Endodermal cell (in vitro differentiated cells): Measurements from ENCODE around the gene MYO16. TPM values are rescaled to one million over a fixed set of nuclear protein-coding genes. Genes with fewer than 3 reads are reported as not detected.

Experiments used
- DNase-seq: peaks from one replicate; pipeline ENCODE4 v3.0.0-alpha.2; 2017
- H3K27ac ChIP-seq: 2 replicates; pipeline ENCODE4 v1.5.1; 2013; ENCODE audit warnings: mild to moderate bottlenecking, low read depth, low read length, moderate library complexity
- H3K27me3 ChIP-seq: 2 replicates; pipeline ENCODE4 v1.6.1; 2013; ENCODE audit warnings: mild to moderate bottlenecking, low read length, moderate library complexity; ENCODE audit not compliant: insufficient read depth, control insufficient read depth, poor library complexity, severe bottlenecking
- H3K36me3 ChIP-seq: 2 replicates; pipeline ENCODE4 v1.7.0; 2013; ENCODE audit warnings: mild to moderate bottlenecking, low read length, moderate library complexity; ENCODE audit not compliant: control insufficient read depth, insufficient read depth
- H3K4me1 ChIP-seq: one replicate; pipeline ENCODE4 v1.7.0; 2013; ENCODE audit warnings: low read length; ENCODE audit not compliant: control insufficient read depth, insufficient read depth
- H3K4me3 ChIP-seq: 2 replicates; pipeline ENCODE4 v1.5.1; 2013; ENCODE audit warnings: mild to moderate bottlenecking, low read length, moderate library complexity
- H3K9ac ChIP-seq: 2 replicates; pipeline ENCODE4 v1.6.1; 2013; ENCODE audit warnings: mild to moderate bottlenecking, low read length, moderate library complexity; ENCODE audit not compliant: poor library complexity, severe bottlenecking; ENCODE audit errors: extremely low read depth
- H3K9me3 ChIP-seq: 2 replicates; pipeline ENCODE4 v1.6.1; 2013; ENCODE audit warnings: mild to moderate bottlenecking, low read length, moderate library complexity; ENCODE audit not compliant: control insufficient read depth
- H3K27ac Mint-ChIP-seq: 2 replicates; pipeline ENCODE4 v1.8.0; 2020; ENCODE audit warnings: mixed read lengths
- H3K27me3 Mint-ChIP-seq: 2 replicates; pipeline ENCODE4 v1.8.0; 2021; ENCODE audit warnings: mild to moderate bottlenecking, mixed read lengths; ENCODE audit not compliant: insufficient read depth
- H3K36me3 Mint-ChIP-seq: 2 replicates; pipeline ENCODE4 v1.8.0; 2020; ENCODE audit warnings: low read depth, mixed read lengths
- H3K4me1 Mint-ChIP-seq: 2 replicates; pipeline ENCODE4 v1.8.0; 2020; ENCODE audit warnings: mixed read lengths
- H3K4me3 Mint-ChIP-seq: 2 replicates; pipeline ENCODE4 v1.8.0; 2020; ENCODE audit warnings: mild to moderate bottlenecking, moderate library complexity, mixed read lengths
- H3K9me3 Mint-ChIP-seq: 2 replicates; pipeline ENCODE4 v1.8.0; 2020; ENCODE audit warnings: mild to moderate bottlenecking, mixed read lengths
- CTCF ChIP-seq: fragments of 200-600 bp; sonication (generic); conservative IDR thresholded peaks from 2 replicates; pipeline ENCODE4 v1.5.0; 2021; ENCODE audit warnings: antibody characterized with exemption, mild to moderate bottlenecking
- WGBS, 2 experiments: methylation state at CpG; one replicate each; pipeline versions ENCODE4 v1.1.5 to v1.1.7; 2013; ENCODE audit warnings: missing lambda C conversion rate in 2 of 2, mixed read lengths in 1 of 2; ENCODE audit not compliant: insufficient coverage in 1 of 2, insufficient read length in 1 of 2; 5-methylcytosine and 5-hydroxymethylcytosine counted together
- total RNA-seq, 2 donors: library from RNA; stranded (reverse); fragmentation: NEBNext Ultra II Directional in 1 of 2; extraction: Animal tissue kit (Norgen Biotek cat#: 25700) in 1 of 2; gene quantifications; 2 replicates in 1 of 2; 3 replicates in 1 of 2; pipeline ENCODE4 v1.2.1, GENCODE V29; 2021

Gene MYO16
- total RNA-seq, 2 donors from 2014 or later = 0.70 to 1.2 TPM

DNA sequence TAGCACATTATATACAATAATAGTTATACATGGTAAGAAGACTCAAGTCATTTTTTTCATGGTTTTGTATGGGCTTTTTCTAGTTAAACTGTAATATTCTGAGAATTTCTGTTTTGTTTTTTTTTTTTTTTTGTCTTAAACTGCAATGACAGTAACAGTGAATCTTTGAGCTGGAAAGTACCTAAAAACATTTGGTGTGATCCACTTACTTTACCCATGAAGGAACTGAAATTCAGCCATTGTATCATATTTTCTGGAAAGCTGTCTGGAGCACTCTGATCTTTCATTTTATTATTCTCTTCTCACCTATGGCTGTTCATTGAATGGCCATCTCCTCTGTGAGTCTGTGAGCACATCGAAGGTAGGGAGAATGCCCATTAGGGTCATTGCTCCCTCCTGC is 37.8 kb downstream of the MYO16 start:
- Mint-ChIP-seq H3K27me3 (no peaks in the 10 kb centered on the region), H3K36me3 (no peaks in the 10 kb centered on the region), H3K4me3 (no peak overlapping the region), H3K4me1 (no peaks in the 10 kb centered on the region), H3K27ac (no peak overlapping the region), H3K9me3 (peaks cover 9% of the 10 kb centered on the region)
- no peak overlapping the region for H3K9ac ChIP-seq
- no peaks in the 10 kb centered on the region for H3K36me3 ChIP-seq
- no peaks in the 10 kb centered on the region for H3K9me3 ChIP-seq
- no peaks in the 10 kb centered on the region for H3K27me3 ChIP-seq
- no peaks in the 10 kb centered on the region for H3K4me1 ChIP-seq
- DNase-seq = no peak
- 86% methylated on average over 1 of the region's 1 CpG; no CpG with 5 or more reads in 1 of the 2 experiments for WGBS, 2 experiments
- H3K27ac ChIP-seq = no peak overlapping the region
- TF ChIP-seq CTCF = no peak
- H3K4me3 ChIP-seq = no peak overlapping the region

GRCh38 chr13:108669381-108669780 is 40.0 kb downstream of the MYO16 start:
- H3K4me1 ChIP-seq = no peaks in the 10 kb centered on the region
- no peaks in the 10 kb centered on the region for H3K36me3 ChIP-seq
- Mint-ChIP-seq H3K9me3 (no peaks in the 10 kb centered on the region), H3K4me3 (no peak overlapping the region), H3K27ac (no peak overlapping the region), H3K27me3 (no peaks in the 10 kb centered on the region), H3K4me1 (no peaks in the 10 kb centered on the region), H3K36me3 (no peaks in the 10 kb centered on the region)
- TF ChIP-seq CTCF = no peak
- no peak overlapping the region for H3K9ac ChIP-seq
- H3K9me3 ChIP-seq = no peaks in the 10 kb centered on the region
- DNase-seq = no peak
- no peak overlapping the region for H3K4me3 ChIP-seq
- no peak overlapping the region for H3K27ac ChIP-seq
- H3K27me3 ChIP-seq = no peaks in the 10 kb centered on the region
- WGBS, 2 experiments = 71 to 90% methylated on average over 1 of the region's 1 CpG

GRCh38 chr13:108674346-108674745 is 44.9 kb downstream of the MYO16 start:
- Histone ChIP-seq H3K4me1 (no peaks in the 10 kb centered on the region), H3K9ac (no peak overlapping the region), H3K9me3 (no peaks in the 10 kb centered on the region), H3K27me3 (no peaks in the 10 kb centered on the region), H3K36me3 (no peaks in the 10 kb centered on the region), H3K4me3 (no peak overlapping the region), H3K27ac (no peak overlapping the region)
- H3K4me1 Mint-ChIP-seq = no peaks in the 10 kb centered on the region
- WGBS, 2 experiments = 93 to 96% methylated on average over 5 to 6 of the region's 6 CpGs
- H3K27me3 Mint-ChIP-seq = peaks cover 6% of the 10 kb centered on the region
- H3K4me3 Mint-ChIP-seq = no peak overlapping the region
- no peaks in the 10 kb centered on the region for H3K36me3 Mint-ChIP-seq
- no peaks in the 10 kb centered on the region for H3K9me3 Mint-ChIP-seq
- DNase-seq = no peak
- no peak for TF ChIP-seq CTCF
- no peak overlapping the region for H3K27ac Mint-ChIP-seq
